HG02623 (cell line): Measurements from ENCODE around the gene ZMIZ1.

Experiments
- ATAC-seq: cut with Tn5 transposase; IDR thresholded peaks from one replicate; pipeline ENCODE4 v1.9.1; 2021; ENCODE audit warnings: moderate library complexity; ENCODE audit not compliant: unreplicated experiment

The ZMIZ1 gene

DNA sequence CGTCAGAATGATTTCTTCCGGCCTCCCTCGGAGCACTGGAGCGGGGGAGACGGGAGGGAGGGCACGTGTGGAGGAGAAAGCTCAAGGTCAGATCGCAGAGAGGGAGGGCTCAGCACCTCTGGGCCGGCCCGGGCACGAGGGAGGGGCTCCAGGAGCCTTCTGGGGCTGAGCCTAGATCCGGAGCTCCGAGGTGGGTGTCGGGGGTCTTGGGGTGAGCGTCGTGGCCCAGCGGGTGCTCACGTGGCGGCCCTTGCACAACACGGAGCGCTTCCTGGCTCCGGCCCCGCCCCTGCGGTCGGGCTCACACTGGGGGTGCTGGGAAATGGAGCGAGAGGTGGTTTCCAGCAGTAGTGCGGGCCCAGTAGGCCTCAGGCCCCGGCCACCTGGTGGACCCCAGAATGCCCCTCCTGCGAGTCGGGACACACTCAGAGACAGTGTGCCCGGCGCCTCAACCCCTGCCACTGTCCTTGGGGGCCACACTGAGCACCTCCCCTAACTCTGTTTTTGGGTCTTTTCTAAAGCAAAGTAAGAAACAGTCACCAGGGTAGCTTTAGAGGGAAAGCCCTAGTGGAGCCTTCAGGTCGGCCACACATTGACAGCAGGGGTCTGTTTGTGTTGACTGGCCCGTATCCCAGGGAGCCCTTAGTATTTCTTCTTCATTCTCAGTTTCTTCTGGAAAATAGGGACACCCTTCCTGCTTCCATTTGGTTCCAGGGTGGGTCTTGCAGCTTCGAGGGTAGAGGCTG is 279.3 kb downstream of the ZMIZ1 start:
- ATAC-seq = peak; percentile 54

- ATAC-seq = no peak
These were observed 279.8 kb downstream of the ZMIZ1 start for GRCh38 chr10:79348640-79348988.

GRCh38 chr10:79349072-79349491 is 280.3 kb downstream of the ZMIZ1 start:
- no peak for ATAC-seq

DNA sequence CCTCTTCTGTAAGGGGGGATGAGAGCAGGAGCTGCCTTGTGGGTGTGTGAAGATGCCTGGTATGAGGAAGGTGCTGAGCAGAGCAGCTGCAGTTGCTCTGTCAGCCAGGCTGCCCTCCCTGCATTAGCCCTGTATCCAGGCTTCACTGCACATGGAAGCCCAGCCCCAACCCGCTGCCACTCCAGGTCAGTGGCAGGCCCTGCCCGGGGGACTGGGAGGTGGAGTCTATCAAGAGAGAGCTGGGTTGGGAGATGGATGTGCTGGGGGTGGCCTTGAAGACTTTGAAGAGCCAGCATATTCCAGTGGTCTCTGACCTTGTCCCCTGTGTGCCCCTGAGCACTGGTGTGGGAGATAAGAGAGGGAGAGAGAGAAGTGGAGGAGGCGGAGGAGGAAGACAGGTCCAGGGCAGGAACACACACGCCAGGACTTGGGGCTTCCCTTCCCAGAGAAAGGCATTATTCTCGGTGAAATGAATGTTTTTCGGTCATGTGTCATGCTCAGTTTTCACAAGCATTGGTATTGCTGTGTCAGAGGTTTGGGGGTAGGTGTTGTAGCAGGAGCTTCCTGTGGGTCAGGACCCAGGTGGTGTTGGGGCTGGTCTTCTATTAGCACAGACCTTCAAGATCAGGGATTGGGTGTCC is 281.1 kb downstream of the ZMIZ1 start:
- no peak for ATAC-seq

DNA sequence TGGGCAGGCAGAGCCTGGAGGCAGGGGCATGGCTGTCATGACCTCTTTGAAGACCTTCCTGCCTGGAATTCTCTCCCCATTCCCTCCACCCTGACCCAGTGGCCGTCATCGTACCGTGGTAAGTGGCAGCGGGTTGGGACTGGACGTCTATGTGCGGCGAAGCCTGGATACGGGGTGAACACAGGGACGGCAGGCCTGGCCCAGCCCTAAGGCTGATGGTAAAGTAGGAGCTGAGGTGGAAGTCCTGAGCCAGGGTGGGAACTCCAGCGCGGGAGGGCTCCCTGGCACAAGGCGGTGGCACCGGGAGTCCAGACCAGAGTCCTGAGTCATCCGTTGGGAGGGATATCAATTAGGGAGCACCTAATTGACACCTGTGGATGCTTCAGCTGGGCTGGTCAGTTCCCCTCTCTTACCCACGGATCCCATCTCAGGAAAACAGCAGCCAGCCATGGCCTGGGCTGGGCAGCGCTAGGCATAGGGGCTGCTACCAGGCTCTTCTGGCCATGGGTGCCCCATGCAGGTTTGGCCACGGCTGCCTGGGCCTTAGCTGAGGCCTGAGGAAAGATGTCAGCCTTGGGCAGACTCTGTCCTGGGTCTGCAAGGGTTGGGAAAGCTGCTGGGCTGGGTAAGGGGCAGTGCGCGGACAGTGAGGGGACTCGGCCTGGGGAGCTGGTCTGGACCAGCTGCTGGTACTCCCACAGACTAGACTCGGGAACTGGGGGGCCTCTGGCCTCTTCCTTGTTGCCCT is 281.8 kb downstream of the ZMIZ1 start:
- ATAC-seq = no peak

GRCh38 chr10:79351332-79351731 is 282.6 kb downstream of the ZMIZ1 start:
- no peak for ATAC-seq

DNA sequence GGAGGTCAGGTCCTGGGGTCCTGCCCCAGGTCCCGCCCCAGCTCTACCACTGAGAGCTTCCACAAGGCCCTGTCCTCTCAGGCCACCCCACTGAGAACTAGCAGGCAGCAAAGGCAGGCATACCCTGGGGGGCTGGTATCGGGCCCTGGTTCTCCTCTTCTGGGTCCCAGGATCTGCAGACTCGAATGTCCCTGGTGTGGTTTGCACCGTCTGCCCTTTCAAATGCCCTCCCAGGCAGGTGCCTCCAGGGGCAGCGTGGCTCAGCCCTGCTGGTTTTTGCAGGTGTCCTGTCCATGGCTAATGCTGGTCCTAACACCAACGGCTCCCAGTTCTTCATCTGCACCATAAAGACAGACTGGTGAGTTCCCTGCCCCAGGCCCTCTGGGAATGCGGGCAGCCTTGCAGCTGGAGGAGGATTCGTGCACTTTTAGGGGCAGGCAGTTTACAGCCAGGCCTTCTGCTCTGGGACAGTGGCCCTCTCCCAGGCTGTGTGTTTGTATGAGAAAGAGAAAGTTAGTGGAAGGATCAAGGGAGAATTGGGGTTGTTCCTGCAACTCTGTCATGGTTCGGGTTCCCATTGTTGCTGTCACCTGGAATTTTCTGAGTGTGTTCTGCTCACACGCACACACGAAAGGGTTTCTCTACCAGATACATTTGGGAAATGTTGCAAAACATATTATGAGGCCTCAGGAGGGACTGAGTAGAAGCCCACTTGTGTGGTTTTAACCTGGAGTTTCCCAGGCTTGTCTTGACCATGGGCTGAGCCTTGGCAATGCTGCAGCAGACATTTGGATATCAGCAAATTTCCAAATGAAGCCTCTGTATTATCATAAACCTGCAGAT is 283.5 kb downstream of the ZMIZ1 start:
- ATAC-seq = no peak

- ATAC-seq = no peak
These were observed 284.2 kb downstream of the ZMIZ1 start for GRCh38 chr10:79353000-79353406.

DNA sequence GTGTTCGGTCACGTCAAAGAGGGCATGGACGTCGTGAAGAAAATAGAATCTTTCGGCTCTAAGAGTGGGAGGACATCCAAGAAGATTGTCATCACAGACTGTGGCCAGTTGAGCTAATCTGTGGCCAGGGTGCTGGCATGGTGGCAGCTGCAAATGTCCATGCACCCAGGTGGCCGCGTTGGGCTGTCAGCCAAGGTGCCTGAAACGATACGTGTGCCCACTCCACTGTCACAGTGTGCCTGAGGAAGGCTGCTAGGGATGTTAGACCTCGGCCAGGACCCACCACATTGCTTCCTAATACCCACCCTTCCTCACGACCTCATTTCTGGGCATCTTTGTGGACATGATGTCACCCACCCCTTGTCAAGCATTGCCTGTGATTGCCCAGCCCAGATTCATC is 285.0 kb downstream of the ZMIZ1 start:
- no peak for ATAC-seq

- ATAC-seq = no peak
These were observed 285.4 kb downstream of the ZMIZ1 start for GRCh38 chr10:79354141-79354540.

GRCh38 chr10:79354615-79355014 is 285.8 kb downstream of the ZMIZ1 start:
- ATAC-seq = no peak

GRCh38 chr10:79355420-79356017 is 286.8 kb downstream of the ZMIZ1 start:
- ATAC-seq = no peak

GRCh38 chr10:79356104-79356503 is 287.3 kb downstream of the ZMIZ1 start:
- no peak for ATAC-seq

- no peak for ATAC-seq
These were observed 288.4 kb downstream of the ZMIZ1 start for GRCh38 chr10:79357180-79357579.

DNA sequence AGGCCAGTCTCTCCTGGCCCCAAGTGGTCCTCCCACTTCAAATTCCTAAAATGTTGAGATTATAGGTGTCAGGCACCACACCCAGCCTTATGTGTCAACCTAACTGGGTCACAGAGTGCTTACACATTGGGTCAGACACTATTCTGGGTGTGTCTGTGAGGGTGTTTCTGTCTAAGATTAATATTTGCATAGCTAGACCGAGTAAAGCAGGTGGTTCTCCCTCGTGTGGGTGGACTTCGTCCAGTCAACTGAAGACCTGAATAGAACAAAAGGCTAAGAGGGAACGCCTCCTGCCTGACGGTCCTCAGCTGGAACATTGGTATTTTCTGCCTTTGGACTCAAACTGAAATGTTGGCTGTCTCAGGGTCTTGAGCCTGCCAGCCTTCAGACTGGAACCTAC is 290.0 kb downstream of the ZMIZ1 start:
- peak; percentile 47 for ATAC-seq

- no peak for ATAC-seq
These were observed 291.2 kb downstream of the ZMIZ1 start for GRCh38 chr10:79359816-79360498.

- no peak for ATAC-seq
These were observed 292.0 kb downstream of the ZMIZ1 start for GRCh38 chr10:79360499-79361342.

DNA sequence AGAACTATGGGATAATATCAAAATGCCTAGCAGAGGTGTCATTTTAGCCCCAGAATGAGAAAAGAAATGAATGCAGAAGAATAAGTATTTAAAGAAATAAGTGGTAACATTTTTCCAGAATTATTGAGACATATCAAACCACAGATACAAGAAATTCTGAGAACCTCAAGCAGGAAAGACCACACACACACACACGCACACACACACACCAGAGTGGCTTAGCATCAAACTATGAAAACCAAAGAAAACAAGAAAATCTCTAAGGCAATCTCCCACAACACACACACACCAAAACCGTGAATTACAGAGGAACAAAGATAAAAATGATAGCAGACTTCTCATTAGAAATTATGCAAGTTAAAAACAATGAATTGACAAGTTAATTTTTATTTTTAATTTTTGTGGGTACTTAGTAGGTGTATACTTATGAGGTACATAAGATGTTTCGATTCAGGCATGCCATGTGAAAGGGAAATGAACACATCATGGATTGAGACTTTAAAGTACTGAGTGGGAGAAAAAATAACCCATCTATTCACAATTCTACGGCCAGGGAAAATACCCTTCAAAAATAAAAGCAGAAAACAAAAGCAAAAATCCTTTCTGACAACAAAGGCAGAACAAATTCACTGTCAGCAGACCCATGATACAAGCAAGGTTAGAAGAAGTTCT is 293.1 kb downstream of the ZMIZ1 start:
- ATAC-seq = no peak
